OCI-LY3 (cell line): ENCODE data around the gene PAK1IP1.

ENCODE experiments used
- CTCF ChIP-seq: fragments of 200-600, 300-600 bp; sonication (generic); IDR thresholded peaks from 2 replicates; pipeline ENCODE4 v1.5.1; 2014; ENCODE audit warnings: antibody characterized with exemption, low read length, low read depth
- EZH2phosphoT487 ChIP-seq: fragments of 200-600 bp; shearing (Covaris generic); IDR thresholded peaks from 2 replicates; pipeline ENCODE4 v1.6.1; 2018; ENCODE audit warnings: antibody characterized with exemption, mixed run types, low read depth

GRCh38 chr6:10662207-10662606 lies 32.6 kb upstream of the PAK1IP1 start:
- TF ChIP-seq EZH2phosphoT487 (no peak), CTCF (no peak)
